DMS53 treated with DMSO at 0.1 percent for 48 hours (cell line): ENCODE measurements around the gene STAT3.
A peak's percentile ranks its signal among the peaks of the same experiment; 100 is the strongest.

ENCODE experiments used
- DNase-seq: peaks from one replicate; lab custom pipeline; 2025; ENCODE audit not compliant: unreplicated experiment; lab: John Stamatoyannopoulos, UW

The STAT3 gene

DNA sequence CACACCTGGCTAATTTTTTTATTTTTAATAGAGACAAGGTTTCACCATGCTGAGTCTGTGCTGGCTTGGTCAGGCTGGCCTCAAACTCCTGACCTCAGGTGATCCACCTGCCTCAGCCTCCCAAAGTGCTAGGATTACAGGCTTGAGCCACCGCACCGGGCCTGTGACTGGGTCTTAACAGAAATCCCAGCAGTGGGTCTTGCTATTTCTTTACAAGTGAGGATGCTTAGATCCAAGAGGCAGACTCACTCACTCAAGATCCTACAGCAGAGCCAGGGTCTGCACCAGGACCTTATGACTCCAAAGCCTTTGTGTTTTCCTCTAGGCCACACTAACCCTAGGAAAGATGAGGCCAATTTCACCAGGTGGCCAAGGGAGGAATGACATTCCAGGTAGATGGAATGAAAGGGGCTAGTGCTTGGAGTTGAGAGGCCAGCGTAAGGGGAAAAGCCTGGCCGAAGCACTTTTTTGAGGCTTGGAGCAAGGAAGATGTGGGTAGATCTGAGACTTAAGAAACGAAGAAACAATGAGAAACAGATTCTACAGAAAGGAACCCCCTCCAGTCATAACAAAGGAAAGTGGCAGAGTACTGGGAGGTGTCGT is 105.7 kb downstream of the STAT3 start:
- no peak for DNase-seq

- DNase-seq: peak; percentile 74
Observed at GRCh38 chr17:42281571-42282096, 106.6 kb downstream of the STAT3 start.

DNA sequence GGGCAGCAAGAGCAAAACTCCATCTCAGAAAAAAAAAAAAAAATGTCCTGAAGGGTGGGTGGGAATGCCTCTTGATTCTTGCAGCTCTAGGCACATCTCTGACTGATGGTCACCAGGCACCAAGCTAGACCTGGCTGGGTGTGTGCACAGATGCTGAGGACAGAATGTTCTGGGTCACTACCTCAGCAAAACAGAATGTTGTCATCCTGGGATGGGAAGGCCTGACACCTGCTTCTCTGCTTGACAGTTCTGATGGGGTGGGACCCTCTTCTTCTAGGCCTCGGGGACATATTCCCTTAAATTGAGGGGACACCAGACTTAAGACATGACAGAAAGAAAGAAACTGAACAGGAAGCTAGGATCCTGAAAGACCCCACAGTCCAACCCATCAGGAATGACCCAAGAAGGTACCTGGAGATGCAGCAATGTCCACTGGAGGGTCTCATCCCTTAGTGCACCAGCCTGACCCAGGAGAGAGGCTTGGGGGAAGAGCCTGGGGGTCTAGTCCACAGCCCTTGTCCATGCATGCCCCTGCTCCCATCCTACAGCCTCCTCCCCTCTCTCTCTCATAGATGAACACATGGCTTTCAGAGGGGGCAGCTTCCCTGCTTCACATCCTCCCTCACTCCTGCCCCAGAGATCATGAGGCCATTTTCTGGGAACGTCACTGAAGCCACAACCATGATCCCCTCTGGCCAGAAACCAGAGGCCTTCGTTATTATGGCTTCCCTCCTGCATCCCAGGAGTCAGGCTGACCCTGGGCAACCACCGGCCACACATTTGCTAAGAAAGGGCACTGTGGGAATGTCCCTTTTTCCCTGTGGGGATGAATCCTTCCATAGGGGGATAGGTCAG is 108.2 kb downstream of the STAT3 start:
- no peak for DNase-seq

DNA sequence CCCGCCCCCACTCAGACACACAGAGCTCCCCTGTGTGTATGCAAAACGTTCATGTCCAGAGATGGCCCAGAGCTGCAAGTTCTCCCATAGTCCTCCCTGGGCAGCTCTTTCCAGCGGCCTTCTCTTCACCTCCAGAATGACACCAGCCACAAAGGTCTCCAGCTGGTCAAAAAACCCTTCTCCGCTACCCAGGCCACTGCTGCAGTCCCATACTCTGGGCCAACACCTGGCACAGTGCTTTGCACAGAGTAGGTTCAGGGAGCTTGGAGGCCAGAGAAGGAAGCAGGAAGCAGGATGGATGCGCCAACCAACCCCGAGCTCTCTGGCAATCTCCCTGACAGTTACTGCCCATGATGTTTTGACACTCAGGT is 110.9 kb downstream of the STAT3 start:
- DNase-seq: no peak

DNA sequence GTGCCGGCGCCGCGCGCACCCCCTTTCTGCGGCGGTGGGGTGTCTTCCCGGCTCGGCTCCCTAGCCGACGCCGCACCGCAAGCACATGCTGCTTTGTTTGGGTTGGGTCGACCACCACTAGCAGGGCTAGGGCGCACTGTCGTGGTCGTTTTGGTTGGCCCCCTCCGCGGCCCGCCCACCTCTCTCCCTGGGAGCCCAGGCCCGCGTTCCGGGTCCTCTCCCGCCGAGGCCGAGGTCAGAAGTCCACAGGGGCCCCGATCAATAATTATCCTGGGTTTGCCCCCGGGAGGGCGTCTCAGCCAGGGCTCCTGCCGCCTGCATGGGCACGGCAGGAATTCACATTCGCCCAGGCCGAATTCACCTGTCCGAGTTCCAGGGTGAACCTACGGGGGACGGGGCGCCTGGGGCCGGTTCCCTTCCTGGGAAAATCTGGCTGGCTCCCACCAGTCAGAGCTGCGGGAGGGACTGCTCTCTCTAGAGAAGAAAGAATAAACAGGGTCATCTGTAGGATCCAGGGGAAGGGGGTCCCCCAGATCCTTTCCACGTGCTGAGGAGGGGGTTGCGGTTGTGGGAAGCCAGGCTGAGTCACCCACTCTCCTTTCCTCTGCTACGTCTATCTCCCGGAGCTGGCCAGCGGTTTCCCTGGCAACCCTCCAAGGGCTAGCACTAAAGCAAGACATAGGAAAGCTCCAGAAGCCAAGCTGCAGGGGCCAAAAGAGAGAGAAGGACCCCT is 111.5 kb downstream of the STAT3 start:
- peak; percentile 19 for DNase-seq

DNA sequence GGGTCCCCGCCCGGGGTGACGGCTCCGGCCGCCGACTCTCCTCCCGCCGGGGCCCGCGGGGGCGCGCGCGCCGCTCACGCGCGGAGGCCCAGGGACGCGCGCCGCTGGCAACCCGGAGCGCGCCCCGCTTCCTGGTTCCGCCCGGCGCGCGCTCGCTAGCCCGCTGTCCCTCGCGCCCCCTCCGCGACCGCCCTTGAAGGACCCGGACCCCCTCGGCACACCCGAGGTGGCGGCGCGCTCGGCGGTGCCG is 112.0 kb downstream of the STAT3 start, which contains the start of gene STAT5B:
Gene STAT5B (minus strand): TSS at position 33 of the 250 bp plus-strand sequence. CDS start 44,264 bp downstream, outside the sequence.
- DNase-seq: peak; percentile 34

GRCh38 chr17:42275527-42276358 is 112.5 kb downstream of the STAT3 start:
- no peak for DNase-seq

- no peak for DNase-seq
Observed at GRCh38 chr17:42274812-42275526, 113.3 kb downstream of the STAT3 start.

- DNase-seq: no peak
Observed at GRCh38 chr17:42274253-42274542, 114.0 kb downstream of the STAT3 start.

GRCh38 chr17:42273474-42274252 is 114.6 kb downstream of the STAT3 start:
- no peak for DNase-seq

DNA sequence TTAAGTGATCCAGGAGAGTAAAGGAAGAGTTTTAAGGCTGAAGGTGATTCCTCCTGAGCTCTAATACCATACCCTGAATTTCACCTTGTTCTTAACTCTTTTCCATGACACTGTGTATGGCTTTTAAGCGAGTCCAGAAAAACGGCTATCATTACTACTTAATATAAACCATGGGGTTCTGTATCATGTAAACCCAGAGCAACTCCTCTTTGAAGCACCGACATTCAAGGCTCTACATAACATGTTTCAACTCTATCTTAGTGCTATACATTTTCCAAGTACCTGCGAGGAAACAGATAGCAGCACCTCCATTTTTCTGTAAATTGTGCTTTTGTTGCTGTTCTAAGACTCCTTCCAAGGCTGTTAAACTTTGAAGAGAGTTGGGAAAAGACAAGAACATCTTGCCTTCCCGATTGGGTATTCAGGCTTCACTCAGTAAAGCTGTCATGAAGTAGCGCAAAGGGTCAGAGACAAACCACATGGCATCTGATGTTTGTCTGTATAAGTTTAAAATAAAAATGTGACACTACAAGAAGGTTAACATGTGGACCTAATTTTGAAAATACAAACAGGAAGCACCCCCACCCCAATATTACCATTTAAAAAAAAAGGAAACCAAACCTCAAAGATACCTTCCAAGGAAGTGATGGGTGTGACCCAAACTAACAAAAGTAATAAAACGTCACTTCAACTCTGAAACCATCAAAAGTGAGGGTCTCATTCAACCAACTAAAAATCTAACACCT is 115.9 kb downstream of the STAT3 start:
- no peak for DNase-seq

- no peak for DNase-seq
Observed at GRCh38 chr17:42271779-42272035, 116.5 kb downstream of the STAT3 start.

DNA sequence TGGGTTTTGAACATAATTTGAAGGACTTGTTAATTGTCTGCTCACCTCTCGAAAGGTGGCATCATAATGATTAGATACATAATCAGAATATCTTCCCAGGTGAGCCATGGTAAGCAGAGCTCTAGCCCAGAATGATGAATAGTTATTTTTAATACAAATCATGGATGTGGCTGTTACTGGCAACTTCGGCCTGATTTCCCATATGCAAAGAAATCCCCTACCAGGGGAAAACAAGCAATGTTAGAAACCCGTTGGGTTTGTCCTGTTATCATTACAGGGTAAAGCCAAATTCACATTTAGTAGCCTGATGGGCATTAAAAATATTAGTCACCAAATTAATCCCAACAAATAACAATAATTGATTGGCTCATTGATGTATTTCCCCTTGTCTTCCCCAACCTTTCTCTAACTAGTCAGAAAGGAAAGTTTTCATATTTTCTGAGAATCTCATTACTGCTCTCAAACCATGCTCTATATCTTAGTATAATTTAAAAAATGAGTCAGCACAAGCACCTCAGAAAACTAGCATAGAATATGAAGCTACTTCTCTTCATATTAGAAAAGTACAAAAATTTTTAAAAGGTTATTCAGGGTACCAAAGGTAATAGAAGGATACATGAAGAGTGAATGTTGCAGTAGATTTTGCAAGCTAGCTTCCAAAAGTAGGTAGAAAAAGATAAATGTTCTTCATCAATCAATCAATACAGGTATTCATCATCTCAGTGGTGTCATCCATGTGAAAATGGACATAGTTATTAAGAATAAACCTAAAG is 117.0 kb downstream of the STAT3 start:
- no peak for DNase-seq

- DNase-seq: no peak
Observed at GRCh38 chr17:42270596-42270995, 117.6 kb downstream of the STAT3 start.

GRCh38 chr17:42270170-42270535 is 118.1 kb downstream of the STAT3 start:
- DNase-seq: no peak

DNA sequence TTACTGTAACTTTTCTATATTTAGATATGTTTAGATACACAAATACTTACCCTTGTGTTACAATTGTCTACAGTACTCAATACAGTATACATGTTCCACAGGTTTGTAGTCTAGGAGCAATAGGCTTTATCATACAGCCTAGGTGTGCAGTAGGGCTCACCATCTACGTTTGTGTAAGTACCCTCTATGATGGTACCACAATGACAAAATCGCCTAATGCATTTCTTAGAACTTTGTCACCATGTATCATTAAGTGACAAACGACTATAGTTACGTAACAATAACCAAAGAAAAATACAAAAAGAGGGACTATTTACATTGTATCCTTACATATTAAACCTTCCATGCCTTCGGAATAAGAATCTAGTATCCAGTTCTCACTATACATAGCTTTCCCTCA is 120.0 kb downstream of the STAT3 start:
- no peak for DNase-seq

- no peak for DNase-seq
Observed at GRCh38 chr17:42266918-42267766, 121.1 kb downstream of the STAT3 start.

DNA sequence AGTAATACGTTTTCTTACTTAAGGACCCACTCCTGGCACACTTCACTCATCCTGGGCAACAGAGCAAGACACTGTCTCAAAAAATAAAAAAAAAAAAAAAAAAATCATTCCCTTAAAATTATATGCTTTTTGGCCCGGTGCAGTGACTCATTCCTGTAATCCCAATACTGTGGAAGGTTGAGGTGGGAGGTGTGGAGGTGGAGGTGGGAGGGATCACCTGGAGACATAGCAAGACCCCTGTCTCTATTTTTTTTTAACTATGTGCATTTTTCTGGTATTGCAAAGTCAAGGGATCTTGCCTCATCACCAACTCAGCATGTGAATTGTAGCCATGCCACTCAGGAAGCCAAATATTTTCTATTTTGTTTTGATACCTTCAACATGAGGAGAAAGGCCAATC is 121.8 kb downstream of the STAT3 start:
- DNase-seq: no peak
